ENCODE results near the gene TRIM44.

Gene TRIM44

DNA sequence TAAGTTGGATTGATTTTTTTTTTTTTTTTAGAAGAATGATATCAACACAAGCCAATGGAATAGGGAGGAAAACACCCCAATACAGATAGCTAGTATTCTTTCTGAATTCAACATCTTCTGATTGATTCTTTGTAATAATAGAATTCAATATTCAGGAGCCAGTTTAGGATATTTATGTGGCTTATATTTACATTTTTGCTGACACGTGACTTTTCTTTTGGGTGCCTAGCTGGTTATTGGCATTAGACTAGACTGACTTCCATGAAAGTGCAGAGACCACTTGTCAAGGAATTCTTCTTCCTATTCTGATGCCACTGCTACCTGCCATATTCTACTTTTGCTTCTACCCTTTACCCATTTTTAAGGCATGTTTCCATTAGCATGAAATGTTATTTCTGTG is 16.4 kb downstream of the TRIM44 start:
- no peak overlapping the region for H3K4me2 ChIP-seq (ENCODE audit: low read length)
- H4K20me1 ChIP-seq (ENCODE audit: insufficient read depth, low read length), result no peaks in the 10 kb centered on the region
- no peak overlapping the region for H3K27ac ChIP-seq (ENCODE audit: low read depth, low read length, poor library complexity, severe bottlenecking)
- H3K4me1 ChIP-seq (ENCODE audit: insufficient read depth, low read length, severe bottlenecking), result peaks cover 14% of the 10 kb centered on the region
- no peaks in the 10 kb centered on the region; the same call in 1 of the 2 replicates for H3K79me2 ChIP-seq (ENCODE audit: insufficient read depth, low read length)
- TF ChIP-seq, protein P1, sequence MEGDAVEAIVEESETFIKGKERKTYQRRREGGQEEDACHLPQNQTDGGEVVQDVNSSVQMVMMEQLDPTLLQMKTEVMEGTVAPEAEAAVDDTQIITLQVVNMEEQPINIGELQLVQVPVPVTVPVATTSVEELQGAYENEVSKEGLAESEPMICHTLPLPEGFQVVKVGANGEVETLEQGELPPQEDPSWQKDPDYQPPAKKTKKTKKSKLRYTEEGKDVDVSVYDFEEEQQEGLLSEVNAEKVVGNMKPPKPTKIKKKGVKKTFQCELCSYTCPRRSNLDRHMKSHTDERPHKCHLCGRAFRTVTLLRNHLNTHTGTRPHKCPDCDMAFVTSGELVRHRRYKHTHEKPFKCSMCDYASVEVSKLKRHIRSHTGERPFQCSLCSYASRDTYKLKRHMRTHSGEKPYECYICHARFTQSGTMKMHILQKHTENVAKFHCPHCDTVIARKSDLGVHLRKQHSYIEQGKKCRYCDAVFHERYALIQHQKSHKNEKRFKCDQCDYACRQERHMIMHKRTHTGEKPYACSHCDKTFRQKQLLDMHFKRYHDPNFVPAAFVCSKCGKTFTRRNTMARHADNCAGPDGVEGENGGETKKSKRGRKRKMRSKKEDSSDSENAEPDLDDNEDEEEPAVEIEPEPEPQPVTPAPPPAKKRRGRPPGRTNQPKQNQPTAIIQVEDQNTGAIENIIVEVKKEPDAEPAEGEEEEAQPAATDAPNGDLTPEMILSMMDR (IDR thresholded peaks at IDR 0.05; ENCODE audit: low read length), result no peak
- no peak for TF ChIP-seq EZH2 (IDR thresholded peaks at IDR 0.05; ENCODE audit: borderline replicate concordance, low read length)
- H3F3A ChIP-seq (ENCODE audit: insufficient read depth, low read length), result no peaks in the 10 kb centered on the region
- no peak overlapping the region for H3K4me3 ChIP-seq (ENCODE audit: low read depth, low read length, poor library complexity, severe bottlenecking)
- no peak overlapping the region for H3K9ac ChIP-seq (ENCODE audit: low read length)
- no peaks in the 10 kb centered on the region for H3K9me3 ChIP-seq (ENCODE audit: low read length)
- H3K36me3 ChIP-seq (ENCODE audit: insufficient read depth, low read length), result no peaks in the 10 kb centered on the region
- no peak overlapping the region for H2AFZ ChIP-seq (ENCODE audit: low read length)
- H3K27me3 ChIP-seq (ENCODE audit: insufficient read depth, low read length), result no peaks in the 10 kb centered on the region
- no peaks in the 10 kb centered on the region for H3K9me2 ChIP-seq (ENCODE audit: low read depth, low read length)

DNA sequence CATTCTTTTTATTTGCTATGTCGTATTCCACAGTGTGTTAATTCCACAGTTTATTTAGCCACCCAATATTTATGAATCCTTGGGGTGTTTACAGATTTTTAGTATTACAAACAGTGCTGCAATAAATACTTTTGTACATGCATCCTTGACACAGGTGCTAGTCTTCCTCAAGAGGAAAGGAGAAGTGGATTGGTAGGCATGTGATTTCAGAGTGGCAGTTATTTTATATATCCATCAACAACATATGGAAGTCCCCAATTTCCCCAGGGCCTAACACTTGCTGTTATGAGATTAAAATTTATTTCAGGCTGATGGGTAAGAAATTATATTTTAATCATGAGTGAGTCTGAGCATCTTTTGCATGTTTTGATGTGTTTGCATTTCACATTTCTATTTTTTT is 17.9 kb downstream of the TRIM44 start:
- H3K4me3 ChIP-seq (ENCODE audit: low read depth, low read length, poor library complexity, severe bottlenecking), result no peak overlapping the region
- no peak for TF ChIP-seq EZH2 (IDR thresholded peaks at IDR 0.05; ENCODE audit: borderline replicate concordance, low read length)
- TF ChIP-seq, protein P1 (IDR thresholded peaks at IDR 0.05; ENCODE audit: low read length), result no peak
- H3K27ac ChIP-seq (ENCODE audit: low read depth, low read length, poor library complexity, severe bottlenecking), result no peak overlapping the region
- H3K4me1 ChIP-seq (ENCODE audit: insufficient read depth, low read length, severe bottlenecking), result peaks cover 14% of the 10 kb centered on the region
- no peak overlapping the region for H3K4me2 ChIP-seq (ENCODE audit: low read length)
- H3K79me2 ChIP-seq (ENCODE audit: insufficient read depth, low read length), result no peaks in the 10 kb centered on the region; the same call in 1 of the 2 replicates
- no peak overlapping the region for H2AFZ ChIP-seq (ENCODE audit: low read length)
- no peaks in the 10 kb centered on the region for H3F3A ChIP-seq (ENCODE audit: insufficient read depth, low read length)
- H4K20me1 ChIP-seq (ENCODE audit: insufficient read depth, low read length), result no peaks in the 10 kb centered on the region
- no peaks in the 10 kb centered on the region for H3K27me3 ChIP-seq (ENCODE audit: insufficient read depth, low read length)
- no peaks in the 10 kb centered on the region for H3K9me2 ChIP-seq (ENCODE audit: low read depth, low read length)
- no peaks in the 10 kb centered on the region for H3K36me3 ChIP-seq (ENCODE audit: insufficient read depth, low read length)
- H3K9me3 ChIP-seq (ENCODE audit: low read length), result no peaks in the 10 kb centered on the region
- no peak overlapping the region for H3K9ac ChIP-seq (ENCODE audit: low read length)

DNA sequence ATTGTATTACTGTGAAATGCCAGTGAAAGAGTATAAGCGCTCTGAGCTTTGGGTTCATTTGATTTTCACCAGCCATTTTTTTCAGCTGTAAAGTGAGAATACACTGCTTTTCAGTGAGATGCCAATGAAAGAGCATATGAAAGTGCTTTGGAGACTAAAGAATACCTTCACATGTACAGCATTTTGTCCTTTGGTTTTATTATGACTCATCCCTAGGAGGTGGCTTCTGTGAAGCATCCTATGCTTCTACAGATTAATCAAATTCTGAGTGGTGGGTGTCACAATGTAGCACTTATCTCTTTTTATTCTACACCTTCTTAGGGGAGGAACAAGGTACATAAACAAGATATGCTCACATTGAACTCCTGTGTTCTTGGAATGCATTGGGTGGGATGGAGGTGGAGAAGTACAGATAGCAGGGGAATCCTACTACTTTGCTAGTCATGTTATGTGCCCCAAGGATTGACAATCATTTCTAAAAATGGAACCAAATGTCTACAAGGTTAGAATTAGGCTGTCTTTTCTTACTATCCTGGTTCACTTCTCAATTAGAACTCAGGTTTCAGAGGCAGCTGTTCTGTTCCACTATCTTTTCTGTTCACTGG is 18.7 kb downstream of the TRIM44 start:
- H3K9me2 ChIP-seq (ENCODE audit: low read depth, low read length), result no peaks in the 10 kb centered on the region
- no peak overlapping the region for H3K4me2 ChIP-seq (ENCODE audit: low read length)
- no peaks in the 10 kb centered on the region for H4K20me1 ChIP-seq (ENCODE audit: insufficient read depth, low read length)
- H3K27ac ChIP-seq (ENCODE audit: low read depth, low read length, poor library complexity, severe bottlenecking), result no peak overlapping the region
- H3F3A ChIP-seq (ENCODE audit: insufficient read depth, low read length), result no peaks in the 10 kb centered on the region
- peaks cover 7% of the 10 kb centered on the region for H3K36me3 ChIP-seq (ENCODE audit: insufficient read depth, low read length)
- H2AFZ ChIP-seq (ENCODE audit: low read length), result no peak overlapping the region
- H3K27me3 ChIP-seq (ENCODE audit: insufficient read depth, low read length), result no peaks in the 10 kb centered on the region
- TF ChIP-seq, protein P1 (IDR thresholded peaks at IDR 0.05; ENCODE audit: low read length), result no peak
- peaks cover 9% of the 10 kb centered on the region for H3K4me1 ChIP-seq (ENCODE audit: insufficient read depth, low read length, severe bottlenecking)
- no peak overlapping the region for H3K9ac ChIP-seq (ENCODE audit: low read length)
- no peaks in the 10 kb centered on the region for H3K9me3 ChIP-seq (ENCODE audit: low read length)
- no peaks in the 10 kb centered on the region; the same call in 1 of the 2 replicates for H3K79me2 ChIP-seq (ENCODE audit: insufficient read depth, low read length)
- H3K4me3 ChIP-seq (ENCODE audit: low read depth, low read length, poor library complexity, severe bottlenecking), result no peak overlapping the region

Data from OCI-LY1 (cell line).